Stimulated activated CD4-positive, alpha-beta T cell treated with anti-CD3 and anti-CD28 coated beads, Interleukin-1b, Interleukin-23, amount 100 ng/mL, for 4 hours (primary cell): ENCODE results near the gene MPIG6B.

Experiments used
- DNase-seq, 2 donors: peaks; one replicate each; pipeline ENCODE4 v3.0.0-alpha.2; 2020; ENCODE audit warnings: low read depth in 2 of 2

MPIG6B gene

DNA sequence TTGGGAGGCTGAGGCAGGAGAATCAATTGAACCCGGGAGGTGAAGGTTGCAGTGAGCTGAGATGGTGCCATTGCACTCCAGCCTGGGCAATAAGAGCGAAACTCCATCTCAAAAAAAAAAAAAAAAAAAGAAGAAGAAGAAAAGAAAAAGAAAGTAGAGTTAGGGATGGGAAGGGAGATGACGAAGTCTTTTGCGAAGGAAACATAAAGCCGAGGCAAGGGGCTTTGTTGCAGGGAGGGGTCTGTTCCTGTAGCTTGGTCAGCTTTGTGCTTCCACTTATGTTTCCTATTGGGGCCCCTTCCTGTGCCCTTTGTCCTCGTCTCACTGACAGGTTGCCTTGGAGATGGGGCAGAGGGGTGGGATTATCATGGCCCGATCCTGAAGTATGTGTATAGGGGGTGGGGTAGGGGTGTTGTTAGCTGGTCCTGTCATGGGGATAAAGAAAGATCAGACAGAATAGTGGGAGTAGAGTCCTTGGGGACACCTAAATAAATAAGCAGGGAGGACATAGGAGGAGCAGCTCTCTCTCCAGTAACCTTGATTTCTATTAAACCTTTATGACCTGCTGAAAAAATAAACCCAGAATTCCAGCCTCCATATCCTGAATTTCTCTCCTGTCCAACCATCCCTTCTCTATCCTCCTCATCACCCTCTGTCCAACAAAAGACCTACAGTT lies 14.3 kb downstream of the MPIG6B start:
- DNase-seq = no peak

DNA sequence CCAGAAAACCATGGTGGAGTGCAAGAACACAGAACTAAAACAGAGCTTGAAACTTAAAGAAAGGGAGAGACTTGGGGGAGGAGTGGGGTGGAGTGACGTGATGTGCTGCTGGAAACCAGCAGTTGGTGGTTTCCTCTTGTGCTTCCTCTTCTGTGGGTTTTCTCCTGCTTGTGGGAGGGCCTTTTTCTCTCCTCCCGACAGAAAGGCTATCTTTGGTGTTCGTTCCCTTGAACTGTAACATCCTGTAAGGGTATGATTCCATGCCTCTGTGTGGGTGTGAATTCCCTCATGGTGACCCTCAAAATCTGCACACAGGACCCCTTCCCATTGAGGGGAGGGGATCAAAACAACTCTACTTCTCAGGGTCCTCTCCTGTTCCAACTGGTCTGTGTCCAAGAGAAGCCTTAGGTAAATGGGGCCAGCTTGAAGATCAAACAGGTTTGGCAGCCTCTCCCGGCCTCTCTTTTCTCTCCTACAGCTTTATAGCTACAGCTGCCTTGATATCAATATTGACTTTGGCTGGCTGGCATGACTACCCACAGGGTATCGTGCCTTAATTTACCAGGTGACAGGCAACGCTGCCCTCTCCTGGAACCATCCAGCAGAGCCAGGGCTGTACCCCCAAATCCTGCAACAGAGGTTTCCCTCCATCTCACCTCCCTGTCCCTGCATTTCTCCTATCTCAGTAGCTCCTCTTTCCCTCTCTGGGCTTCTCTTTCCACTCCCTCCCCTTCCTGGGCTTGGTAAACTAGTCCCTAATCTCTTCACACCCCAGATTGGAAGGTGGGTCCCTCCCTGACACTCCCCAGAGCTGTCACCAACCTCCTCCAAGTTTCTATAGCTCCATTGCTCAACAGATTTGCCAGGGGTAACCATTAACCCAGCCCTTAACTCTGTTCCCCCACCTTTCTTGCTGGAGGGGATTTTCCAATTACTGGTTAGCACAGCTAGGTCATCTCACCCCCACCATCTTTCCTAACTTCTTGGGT lies 15.1 kb downstream of the MPIG6B start:
- peak; percentile 30 to 47 for DNase-seq

DNA sequence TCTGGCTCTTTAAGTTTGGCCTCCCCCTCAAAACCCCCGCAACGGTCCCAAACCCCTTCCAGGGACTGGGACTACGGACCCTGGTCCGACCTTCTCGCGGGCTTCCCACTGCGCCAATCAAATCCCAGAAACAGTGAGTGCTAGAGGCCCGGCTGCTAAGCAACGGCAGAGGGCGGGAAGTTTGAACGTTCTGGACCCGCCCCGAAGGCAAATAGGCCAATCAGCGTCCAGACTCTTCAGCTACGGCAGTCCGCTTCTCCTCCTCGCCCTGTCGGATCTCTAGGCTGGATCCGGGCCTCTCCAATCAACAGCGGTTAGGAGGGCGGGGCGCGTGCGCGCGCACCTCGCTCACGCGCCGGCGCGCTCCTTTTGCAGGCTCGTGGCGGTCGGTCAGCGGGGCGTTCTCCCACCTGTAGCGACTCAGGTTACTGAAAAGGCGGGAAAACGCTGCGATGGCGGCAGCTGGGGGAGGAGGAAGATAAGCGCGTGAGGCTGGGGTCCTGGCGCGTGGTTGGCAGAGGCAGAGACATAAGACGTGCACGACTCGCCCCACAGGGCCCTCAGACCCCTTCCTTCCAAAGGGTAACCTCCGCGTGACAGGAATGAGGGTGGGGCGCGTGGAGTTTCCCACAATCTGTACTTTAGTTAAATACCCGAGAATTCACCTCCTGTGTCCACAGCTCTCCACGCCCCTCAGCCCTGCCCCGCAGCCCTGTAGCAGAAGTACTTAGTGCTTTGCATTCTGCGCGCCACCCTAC lies 16.6 kb downstream of the MPIG6B start, which contains the start of gene MSH5:
Gene MSH5, plus strand, starts transcription at position 367 of the 758 bp plus-strand sequence. CDS start 462 bp downstream, outside the sequence.
- DNase-seq = peak; percentile 90 to 91

DNA sequence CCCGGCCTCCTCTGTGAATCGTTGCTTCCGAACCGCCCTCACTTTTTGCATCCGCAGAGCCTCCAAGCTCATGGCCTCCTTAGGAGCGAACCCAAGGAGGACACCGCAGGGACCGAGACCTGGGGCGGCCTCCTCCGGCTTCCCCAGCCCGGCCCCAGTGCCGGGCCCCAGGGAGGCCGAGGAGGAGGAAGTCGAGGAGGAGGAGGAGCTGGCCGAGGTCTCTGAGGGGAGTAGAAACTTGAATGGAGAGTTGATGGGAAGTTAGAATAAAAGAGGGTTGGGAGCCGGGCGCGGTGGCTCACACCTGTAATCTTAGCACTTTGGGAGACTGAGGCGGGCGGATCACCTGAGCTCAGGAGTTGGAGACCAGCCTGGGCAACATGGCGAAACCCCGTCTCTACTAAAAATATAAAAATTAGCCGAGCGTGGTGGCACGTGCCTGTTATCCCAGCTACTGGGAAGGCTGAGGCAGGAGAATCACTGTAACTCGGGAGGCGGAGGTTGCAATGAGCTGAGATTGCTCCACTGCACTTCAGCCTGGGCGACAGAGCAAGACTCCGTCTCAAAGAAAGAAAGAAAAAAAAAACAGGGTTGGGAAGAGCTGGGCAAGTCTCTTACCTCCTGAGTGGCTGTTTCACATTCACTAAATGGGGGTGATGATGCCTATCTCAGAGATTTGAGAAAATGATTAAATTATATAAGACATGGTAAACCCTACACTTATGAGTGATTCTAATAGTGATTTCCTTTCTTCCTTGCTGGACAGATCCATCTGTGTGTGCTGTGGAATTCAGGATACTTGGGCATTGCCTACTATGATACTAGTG lies 17.4 kb downstream of the MPIG6B start:
- no peak for DNase-seq

DNA sequence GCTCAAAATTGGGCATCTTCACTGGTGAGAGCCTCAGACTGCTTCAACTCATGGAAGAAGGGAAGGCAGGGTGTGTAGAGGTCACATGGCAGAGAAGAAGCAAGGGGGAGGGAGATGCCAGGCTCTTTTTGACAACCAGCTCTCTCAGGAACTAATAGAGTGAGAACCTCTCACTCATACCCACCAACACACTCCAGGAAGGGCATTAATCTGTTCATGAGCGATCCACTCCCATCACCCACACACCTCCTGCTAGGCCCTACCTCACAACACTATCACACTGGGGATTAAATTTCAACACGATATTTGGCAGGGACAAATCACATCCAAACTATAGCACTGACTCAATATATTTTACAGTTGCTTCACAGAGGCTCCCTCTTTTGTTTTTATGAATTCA lies 18.6 kb downstream of the MPIG6B start:
- no peak for DNase-seq

DNA sequence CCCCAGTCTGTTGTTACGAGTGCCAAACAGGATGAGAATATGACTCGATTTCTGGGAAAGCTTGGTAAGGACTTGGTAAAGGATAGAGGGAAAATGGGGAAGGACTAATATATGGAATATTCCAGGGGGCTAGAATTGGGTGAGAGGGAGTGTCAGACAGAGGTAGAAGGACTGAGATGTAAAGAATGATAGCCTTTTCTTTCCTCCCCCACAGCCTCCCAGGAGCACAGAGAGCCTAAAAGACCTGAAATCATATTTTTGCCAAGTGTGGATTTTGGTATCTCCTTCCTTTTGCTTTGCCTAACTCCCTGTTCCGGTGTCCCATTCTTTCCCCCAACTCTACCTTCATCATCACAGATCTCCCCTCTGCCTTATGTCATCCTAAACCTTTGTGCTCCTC lies 19.7 kb downstream of the MPIG6B start:
- no peak for DNase-seq

DNA sequence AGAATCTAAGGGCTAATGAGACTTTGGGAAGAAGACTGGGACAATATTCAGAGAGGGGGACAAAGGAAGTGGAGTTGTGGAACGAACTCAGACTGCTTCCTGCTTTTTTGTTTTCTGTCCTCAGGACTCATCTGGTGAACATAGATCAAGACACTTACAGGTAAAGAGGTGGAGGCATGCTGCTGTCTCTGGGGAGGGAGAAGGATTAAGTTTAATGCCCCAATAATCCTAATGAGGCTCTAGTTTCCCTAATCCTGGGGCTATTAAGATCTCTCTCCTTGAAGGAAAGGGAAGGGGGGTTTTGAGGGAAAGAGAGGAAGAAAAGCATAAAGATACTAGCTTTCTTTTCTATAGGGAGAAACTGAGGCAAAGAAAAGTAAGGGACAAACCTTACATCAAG lies 21.2 kb downstream of the MPIG6B start:
- no peak for DNase-seq

DNA sequence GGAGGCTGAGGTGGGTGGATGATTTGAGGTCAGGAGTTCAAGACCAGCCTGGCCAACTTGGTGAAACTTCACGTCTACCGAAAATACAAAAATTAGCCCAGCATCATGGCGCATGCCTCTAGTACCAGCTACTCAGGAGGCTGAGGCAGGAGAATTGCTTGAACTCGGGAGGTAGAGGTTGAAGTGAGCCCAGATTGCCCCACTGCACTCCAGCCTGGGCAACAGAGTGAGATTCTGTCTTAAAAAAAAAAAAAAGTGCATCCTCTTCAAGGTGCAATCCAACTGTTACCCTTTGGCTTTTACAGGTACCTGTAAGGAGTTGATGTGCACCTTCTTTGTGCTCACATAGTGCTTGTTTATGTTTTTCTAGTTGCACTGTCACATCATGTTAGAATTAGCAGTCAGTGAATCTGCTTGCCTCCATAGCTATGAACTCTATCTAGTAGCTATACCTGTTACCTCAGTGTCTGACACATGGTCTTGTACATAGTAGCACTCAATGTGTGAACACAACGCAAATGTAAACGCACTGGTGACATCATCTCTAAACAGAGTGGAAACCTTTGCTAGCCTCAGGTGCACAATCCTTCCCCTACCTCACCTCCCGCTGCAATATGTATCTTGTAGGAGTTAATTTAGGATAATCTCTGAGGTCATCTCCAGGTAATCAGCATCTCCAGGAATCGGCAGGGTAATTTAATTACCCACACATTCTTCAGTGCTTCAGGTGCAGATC lies 26.3 kb downstream of the MPIG6B start:
- DNase-seq = no peak

DNA sequence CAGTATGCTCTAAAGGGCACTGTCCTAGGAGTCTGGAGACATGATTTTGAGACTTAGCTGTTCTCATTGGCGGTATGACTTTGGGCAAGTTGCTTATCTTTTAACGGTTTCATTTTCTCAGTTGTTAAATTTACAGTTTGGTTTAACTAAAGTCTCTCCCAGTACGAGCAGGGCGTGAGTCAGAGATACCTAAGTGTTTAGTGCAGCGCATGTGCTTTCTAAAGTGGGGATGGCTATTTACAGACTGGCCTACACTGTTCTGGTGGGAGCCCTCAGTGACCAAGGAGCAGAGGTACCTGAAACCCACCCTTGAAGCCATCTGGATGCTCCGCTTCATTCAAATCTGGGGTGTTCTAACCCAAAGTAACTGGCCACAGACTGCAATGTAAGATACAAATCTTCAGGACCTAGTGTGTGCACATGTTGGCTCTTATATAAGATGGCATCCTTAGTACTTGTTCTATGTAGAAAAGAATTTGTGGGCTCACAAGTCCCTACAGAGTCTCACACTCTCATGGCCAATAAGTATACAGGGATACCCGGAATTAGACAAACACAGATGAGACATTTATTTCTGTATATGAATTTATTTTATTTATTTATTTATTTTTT lies 27.3 kb downstream of the MPIG6B start:
- DNase-seq = no peak

DNA sequence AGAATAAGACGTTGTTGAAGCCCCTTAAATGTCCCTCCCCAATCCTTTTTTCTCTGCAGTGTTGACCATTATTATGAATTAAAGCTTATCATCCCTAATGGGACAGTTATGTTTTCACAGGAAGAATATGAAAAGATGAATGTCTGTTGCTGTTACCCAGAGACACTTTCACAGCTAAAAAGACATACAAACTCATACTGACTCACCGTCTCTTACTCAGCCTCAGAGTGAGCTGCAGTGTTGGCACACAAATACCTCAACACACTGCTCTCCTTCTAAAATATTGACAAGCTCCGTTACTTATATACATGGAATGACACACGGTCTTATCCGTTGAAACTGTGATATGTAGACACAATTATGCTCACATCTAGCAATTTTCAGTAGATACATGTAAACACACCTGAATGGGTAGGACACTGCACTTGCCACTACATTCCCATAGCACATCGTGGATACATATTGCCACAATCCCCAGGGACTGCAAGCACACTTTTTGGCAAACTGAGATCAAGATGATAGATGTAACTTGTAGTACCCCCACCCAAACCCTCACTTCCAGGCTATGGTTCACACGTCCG lies 29.7 kb downstream of the MPIG6B start:
- DNase-seq = no peak

DNA sequence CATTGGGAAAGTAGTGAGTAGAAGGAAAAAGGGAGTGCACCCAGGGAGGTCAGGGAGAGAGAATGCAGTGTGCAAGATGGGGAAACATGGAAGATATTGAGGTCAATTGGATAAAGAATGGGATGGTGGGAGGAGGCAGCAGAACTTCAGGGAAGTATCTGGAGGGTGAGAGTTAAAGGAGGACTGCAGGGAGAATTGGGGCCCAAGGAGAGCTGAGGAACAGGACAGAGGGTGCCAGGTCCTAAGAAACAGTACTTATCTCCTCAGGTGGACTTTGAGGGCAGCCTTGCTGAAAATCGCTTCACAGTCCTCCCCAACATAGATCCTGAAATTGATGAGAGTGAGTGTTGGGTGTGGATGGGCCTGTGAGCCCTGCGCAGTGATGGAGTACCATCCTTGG lies 35.1 kb downstream of the MPIG6B start:
- DNase-seq = no peak

DNA sequence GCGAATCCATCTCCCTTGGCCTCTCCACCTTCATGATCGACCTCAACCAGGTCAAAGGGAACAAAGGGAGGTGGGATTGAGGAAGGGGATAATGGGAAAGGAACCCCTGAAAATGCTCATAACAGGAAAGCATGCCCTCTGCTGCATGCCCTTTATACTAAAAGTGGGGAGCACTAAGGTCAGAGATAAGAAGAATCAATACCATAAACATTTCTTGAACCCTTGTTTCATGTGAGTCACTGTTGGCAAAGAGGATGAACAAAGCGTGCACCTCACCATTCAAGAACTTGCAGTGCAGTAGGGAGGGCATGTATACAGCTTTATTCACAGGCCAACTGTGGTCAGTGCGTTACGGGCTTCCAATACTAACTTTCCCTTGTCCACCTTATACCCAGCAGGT lies 37.6 kb downstream of the MPIG6B start:
- no peak for DNase-seq

DNA sequence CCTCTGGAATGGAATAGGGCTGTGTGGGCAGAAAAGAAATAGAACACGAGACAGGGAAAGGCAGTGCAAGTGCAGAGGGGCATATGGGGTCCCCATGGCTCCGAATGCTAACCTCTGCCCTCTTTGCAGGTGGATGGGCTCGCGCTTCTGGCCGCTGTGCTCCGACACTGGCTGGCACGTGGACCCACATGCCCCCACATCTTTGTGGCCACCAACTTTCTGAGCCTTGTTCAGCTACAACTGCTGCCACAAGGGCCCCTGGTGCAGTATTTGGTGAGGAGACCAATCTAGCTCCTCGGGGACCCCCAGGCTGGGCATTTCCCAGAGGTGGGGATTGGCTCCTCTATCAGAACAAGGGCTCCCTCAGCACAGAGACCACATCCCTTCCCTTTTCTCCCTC lies 38.2 kb downstream of the MPIG6B start:
- no peak for DNase-seq

DNA sequence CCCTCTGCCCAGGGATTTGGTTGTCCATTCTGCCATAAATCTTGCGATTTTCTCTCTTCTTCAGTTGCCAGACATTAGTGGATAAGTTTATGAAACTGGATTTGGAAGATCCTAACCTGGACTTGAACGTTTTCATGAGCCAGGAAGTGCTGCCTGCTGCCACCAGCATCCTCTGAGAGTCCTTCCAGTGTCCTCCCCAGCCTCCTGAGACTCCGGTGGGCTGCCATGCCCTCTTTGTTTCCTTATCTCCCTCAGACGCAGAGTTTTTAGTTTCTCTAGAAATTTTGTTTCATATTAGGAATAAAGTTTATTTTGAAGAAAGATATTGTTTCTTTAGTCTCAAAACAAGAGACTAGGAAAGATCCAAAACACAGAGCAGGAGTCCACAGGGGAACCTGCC lies 39.2 kb downstream of the MPIG6B start, which contains the start of gene SAPCD1:
Gene SAPCD1, plus strand, starts transcription at position 301 of the 400 bp plus-strand sequence. CDS start 399 bp downstream, outside the sequence.
- no peak for DNase-seq

DNA sequence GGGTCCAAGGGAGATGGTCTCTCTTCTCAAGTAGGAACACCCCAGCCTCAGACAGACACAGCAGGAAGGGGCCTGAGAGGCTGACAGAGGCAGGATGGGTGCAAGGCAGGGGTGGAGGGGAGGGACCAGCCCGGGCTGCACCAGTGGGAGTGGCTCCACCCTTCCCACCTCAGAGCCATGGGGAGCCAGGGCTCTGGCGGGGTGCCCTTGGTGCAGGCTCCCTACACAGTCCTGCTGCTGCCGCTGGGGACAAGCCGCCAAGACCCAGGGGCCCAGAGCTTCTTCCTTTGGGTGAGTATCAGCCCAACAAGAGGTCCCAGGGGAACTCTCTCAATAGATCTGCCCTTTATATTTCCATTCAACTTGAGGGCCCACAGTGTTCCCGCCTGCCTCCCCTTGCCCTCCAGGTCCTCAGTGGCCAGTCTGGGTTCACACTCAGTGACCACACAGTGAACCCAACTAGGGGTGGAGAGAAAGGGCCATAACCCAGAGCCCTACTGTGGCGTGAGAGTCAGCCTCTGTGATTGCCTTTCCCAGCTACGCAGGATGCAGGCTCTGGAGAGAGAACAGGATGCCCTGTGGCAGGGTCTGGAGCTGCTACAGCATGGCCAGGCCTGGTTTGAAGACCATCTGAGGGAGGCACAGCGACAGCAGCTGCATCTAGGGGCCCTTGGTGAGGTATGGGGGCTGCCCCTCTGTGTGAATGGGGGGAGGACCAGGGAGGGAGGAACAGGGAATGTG lies 39.9 kb downstream of the MPIG6B start:
- no peak for DNase-seq

DNA sequence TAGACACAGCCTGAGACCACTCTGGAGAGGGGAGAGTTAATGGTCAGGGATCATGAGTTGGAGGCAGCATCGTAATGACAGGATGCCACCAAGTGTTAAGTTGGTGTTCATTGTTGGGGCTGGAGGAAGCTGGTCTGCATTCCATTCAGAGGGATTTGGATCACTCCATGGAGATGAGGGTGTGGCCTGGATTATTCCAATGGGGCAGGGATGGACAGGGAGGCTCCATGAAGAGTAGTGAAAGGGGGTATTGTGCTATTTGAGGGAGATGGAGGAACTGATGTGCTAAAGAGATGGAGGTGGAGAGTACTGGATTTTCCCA lies 40.4 kb downstream of the MPIG6B start:
- no peak for DNase-seq

DNA sequence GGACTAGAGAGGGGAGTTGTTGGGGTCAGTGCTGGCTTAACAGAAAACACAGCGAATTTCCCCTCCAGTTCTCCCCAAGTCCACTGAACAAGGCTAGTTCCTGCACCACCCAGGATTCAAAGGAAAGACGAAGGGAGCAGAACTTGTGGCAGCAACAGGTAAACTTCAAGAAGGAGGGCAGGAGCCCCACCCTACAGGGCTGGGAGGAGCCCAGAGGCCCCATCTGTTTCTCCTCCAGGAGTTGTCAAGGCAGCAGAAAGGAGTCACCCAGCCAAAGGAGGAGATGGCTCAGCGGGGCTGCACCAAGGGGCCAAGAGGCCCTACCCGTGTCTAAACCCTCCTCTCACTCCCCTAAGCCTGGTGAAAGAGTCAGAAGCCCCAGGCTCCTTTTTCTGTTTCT lies 41.0 kb downstream of the MPIG6B start:
- no peak for DNase-seq

DNA sequence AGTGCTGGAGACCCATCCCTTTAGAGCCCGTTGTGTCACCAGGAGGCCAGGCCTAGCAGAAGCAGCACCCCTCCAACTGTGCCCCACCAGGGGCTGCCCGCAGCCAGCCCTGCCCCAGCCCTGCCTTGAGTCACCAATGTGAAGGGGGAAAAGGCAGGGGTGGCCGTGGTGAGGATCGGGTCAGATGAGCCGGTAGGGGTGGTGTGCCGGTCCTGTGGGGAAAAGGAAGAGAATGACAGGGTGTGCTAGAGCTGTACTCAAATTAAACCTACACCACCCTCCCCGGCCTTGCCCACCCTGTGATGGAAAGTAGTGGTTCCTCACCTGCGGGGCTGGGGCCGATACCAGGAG lies 42.4 kb downstream of the MPIG6B start:
- no peak for DNase-seq
